PC-9 (cell line): Measurements from ENCODE around the gene BFSP1. TPM values are rescaled to one million over a fixed set of nuclear protein-coding genes. Genes with fewer than 3 reads are reported as not detected.

Experiments
- BruUV-seq: library from RNA; stranded (reverse); fragments of 400-500 nt; replicated peaks from 2 replicates; lab custom pipeline; 2021; lab: Mats Ljungman, UMichigan
- CTCF ChIA-PET: fragments of 300-600 bp; sonication (Branson Sonifier 250); formaldehyde crosslinking; loops from one replicate; lab custom pipeline; 2022; ENCODE audit warnings: antibody characterized with exemption; lab: Charles Lee
- POLR2A ChIA-PET: fragments of 300-600 bp; sonication (Branson Sonifier 250); formaldehyde crosslinking; loops from one replicate; lab custom pipeline; 2022; ENCODE audit warnings: antibody characterized with exemption; ENCODE audit not compliant: unreplicated experiment; lab: Charles Lee
- DNase-seq, 2 experiments: peaks; one replicate each; pipeline versions ENCODE4 v3.0.0 to v3.0.0-alpha.2; 2015 to 2022; ENCODE audit warnings: mixed read lengths in 1 of 2
- H2AFZ ChIP-seq: fragments of 200-600 bp; sonication (generic); 2 replicates; pipeline ENCODE4 v1.8.1; 2017; ENCODE audit warnings: antibody characterized with exemption
- H3F3A ChIP-seq: fragments of 200-600 bp; sonication (generic); 2 replicates; pipeline ENCODE4 v1.8.1; 2017; ENCODE audit warnings: antibody characterized with exemption, mild to moderate bottlenecking, low read depth; ENCODE audit not compliant: insufficient read depth
- H3K27ac ChIP-seq: fragments of 200-600 bp; sonication (generic); 2 replicates; pipeline ENCODE4 v1.6.1; 2016; ENCODE audit warnings: mixed run types
- H3K27me3 ChIP-seq: fragments of 200-600 bp; sonication (generic); 2 replicates; pipeline ENCODE4 v1.6.1; 2016; ENCODE audit warnings: low read depth, mixed run types; ENCODE audit not compliant: insufficient read depth
- H3K36me3 ChIP-seq: fragments of 200-600 bp; sonication (generic); 2 replicates; pipeline ENCODE4 v1.6.1; 2016; ENCODE audit warnings: low read depth, mixed run types
- H3K4me1 ChIP-seq: fragments of 200-600 bp; sonication (generic); replicated peaks from 2 replicates; pipeline ENCODE4 v1.6.1; 2016; ENCODE audit warnings: mixed run types; ENCODE audit not compliant: insufficient read depth
- H3K4me2 ChIP-seq: fragments of 200-600 bp; sonication (generic); 2 replicates; pipeline ENCODE4 v1.6.1; 2017; ENCODE audit warnings: mixed run types
- H3K4me3 ChIP-seq: fragments of 200-600 bp; sonication (generic); 2 replicates; pipeline ENCODE4 v1.6.1; 2016; ENCODE audit warnings: mixed run types
- H3K79me2 ChIP-seq: fragments of 200-600 bp; sonication (generic); 2 replicates; pipeline ENCODE4 v1.6.1; 2017; ENCODE audit warnings: low read depth, mixed run types
- H3K9me2 ChIP-seq: fragments of 200-600 bp; sonication (generic); 2 replicates; pipeline ENCODE4 v1.8.1; 2017; ENCODE audit warnings: mild to moderate bottlenecking; ENCODE audit not compliant: insufficient read depth
- H3K9me3 ChIP-seq: fragments of 200-600 bp; sonication (generic); 2 replicates; pipeline ENCODE4 v1.8.1; 2016; ENCODE audit warnings: low read depth; ENCODE audit not compliant: insufficient read depth
- H4K20me1 ChIP-seq: fragments of 200-600 bp; sonication (generic); 2 replicates; pipeline ENCODE4 v1.8.1; 2017; ENCODE audit not compliant: insufficient read depth
- EZH2 ChIP-seq: fragments of 200-600 bp; sonication (generic); IDR thresholded peaks from 2 replicates; pipeline ENCODE4 v1.8.0; 2017; ENCODE audit warnings: antibody characterized with exemption, low read depth
- intact Hi-C: fragments of 100-400 bp; cut with micrococcal nuclease; formaldehyde crosslinking; loops from one replicate; pipeline ENCODE4 v1.10.0; 2022; ENCODE audit not compliant: unreplicated experiment
- total RNA-seq: library from RNA; stranded (reverse); gene quantifications from 2 replicates; pipeline ENCODE4 v1.2.3, GENCODE V29; 2021
- TF ChIP-seq, protein P1 (sequence below): fragments of 200-600 bp; sonication (generic); conservative IDR thresholded peaks from 2 replicates; pipeline ENCODE4 v1.6.1; 2017; ENCODE audit warnings: mixed run types, antibody characterized with exemption, mild to moderate bottlenecking, moderate library complexity

The BFSP1 gene
- total RNA-seq, 1 experiment from 2014 or later: 13.8 TPM

DNA sequence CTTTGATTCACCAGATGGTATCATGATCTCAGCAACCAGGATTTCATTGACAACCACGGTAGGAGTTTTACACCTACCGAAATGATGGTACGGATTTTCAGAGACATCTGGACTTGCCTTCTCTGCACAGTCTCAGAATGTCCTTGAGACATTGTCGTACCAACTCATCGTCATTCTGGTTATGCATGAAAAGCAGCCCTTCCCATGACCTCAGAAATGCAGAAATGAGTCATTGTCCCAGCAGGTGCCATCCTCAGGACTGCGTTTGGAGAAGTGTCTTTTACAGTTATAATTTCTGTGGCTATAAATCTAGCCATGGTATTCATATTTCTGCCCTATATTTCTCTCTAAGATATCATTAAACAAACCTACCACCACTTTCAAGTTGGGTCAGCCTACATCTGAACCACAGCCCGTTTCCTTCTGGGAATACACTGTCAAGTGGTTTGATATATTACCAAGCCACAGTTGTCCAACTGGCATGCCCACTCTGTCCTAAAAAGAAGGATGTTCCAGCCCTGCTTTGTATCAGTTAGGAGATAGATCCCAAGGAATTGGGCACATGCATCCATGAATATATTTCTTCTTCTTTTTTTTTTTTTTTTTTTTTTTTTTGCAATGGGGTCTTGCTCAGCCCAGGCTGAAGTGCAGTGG is 7.5 kb upstream of the BFSP1 start:
- H3K9me2 ChIP-seq: no peaks in the 10 kb centered on the region
- no peaks in the 10 kb centered on the region for H3K27me3 ChIP-seq
- intact Hi-C loops: loop anchor here (1.0 to 5.0 kb wide), 2 partner anchors 19 to 144 kb away; partner anchors contain the start of gene RRBP1
- no peak for TF ChIP-seq EZH2
- TF ChIP-seq, protein P1, sequence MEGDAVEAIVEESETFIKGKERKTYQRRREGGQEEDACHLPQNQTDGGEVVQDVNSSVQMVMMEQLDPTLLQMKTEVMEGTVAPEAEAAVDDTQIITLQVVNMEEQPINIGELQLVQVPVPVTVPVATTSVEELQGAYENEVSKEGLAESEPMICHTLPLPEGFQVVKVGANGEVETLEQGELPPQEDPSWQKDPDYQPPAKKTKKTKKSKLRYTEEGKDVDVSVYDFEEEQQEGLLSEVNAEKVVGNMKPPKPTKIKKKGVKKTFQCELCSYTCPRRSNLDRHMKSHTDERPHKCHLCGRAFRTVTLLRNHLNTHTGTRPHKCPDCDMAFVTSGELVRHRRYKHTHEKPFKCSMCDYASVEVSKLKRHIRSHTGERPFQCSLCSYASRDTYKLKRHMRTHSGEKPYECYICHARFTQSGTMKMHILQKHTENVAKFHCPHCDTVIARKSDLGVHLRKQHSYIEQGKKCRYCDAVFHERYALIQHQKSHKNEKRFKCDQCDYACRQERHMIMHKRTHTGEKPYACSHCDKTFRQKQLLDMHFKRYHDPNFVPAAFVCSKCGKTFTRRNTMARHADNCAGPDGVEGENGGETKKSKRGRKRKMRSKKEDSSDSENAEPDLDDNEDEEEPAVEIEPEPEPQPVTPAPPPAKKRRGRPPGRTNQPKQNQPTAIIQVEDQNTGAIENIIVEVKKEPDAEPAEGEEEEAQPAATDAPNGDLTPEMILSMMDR: no peak
- ChIA-PET POLR2A (no interaction called here), CTCF (no interaction called here)
- peaks cover 25% of the 10 kb centered on the region for H3F3A ChIP-seq
- H3K4me1 ChIP-seq: peaks cover 49% of the 10 kb centered on the region
- H3K4me3 ChIP-seq: no peak overlapping the region
- no peaks in the 10 kb centered on the region; the same call in 1 of the 2 replicates for H3K79me2 ChIP-seq
- no peaks in the 10 kb centered on the region for H3K9me3 ChIP-seq
- H3K27ac ChIP-seq: peak overlapping the region; percentile 21; the same call in 1 of the 2 replicates
- peak overlapping the region; percentile 66 for H3K4me2 ChIP-seq
- H4K20me1 ChIP-seq: no peaks in the 10 kb centered on the region
- no peaks in the 10 kb centered on the region for H3K36me3 ChIP-seq
- no TSS peak for BruUV-seq
- H2AFZ ChIP-seq: no peak overlapping the region
- DNase-seq: peak; percentile 38 to 78

GRCh38 chr20:17537959-17538358 is 6.8 kb upstream of the BFSP1 start:
- POLR2A ChIA-PET: no interaction called here
- CTCF ChIA-PET: interaction anchor here (1.4 kb wide), 1 partner anchor 19 kb away, joined by 4 read pairs; no protein-coding TSS in a partner anchor

DNA sequence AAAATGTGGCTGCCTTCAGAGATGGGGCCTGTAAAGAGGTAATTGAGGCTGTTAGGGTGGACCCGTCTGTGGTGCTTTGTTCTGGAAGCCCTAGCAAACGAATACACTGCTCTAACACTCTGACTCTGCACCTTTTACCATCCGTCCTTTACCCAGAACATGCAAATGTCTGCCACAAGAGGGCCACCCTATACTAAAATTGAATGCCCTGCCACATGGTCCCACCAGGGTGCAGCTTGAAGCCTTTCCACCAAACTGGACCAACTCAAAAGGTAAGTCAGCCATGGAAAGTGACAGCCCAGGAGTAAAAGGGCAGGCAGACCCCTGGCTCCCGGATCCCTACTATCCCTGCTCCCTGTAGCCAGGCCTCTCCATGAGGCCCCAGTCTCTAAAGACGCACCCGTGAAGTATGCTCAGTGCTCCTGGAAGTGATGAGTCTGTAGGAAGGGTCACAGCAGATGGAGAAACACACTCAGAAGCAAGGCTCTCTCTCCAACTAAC is 5.8 kb upstream of the BFSP1 start:
- no TSS peak for BruUV-seq
- peaks cover 38% of the 10 kb centered on the region for H3K4me1 ChIP-seq
- H2AFZ ChIP-seq: no peak overlapping the region
- no peaks in the 10 kb centered on the region for H3K27me3 ChIP-seq
- no peak for TF ChIP-seq EZH2
- TF ChIP-seq, protein P1: peak; percentile 93
- 0 out of 2 replicates have a peak overlapping the region, but pooled peaks have one; percentile 27 for H3K4me2 ChIP-seq
- H3K36me3 ChIP-seq: no peaks in the 10 kb centered on the region
- peaks cover 12% of the 10 kb centered on the region for H3F3A ChIP-seq
- peak; percentile 61 to 74 for DNase-seq
- no peak overlapping the region for H3K27ac ChIP-seq
- H3K79me2 ChIP-seq: no peaks in the 10 kb centered on the region; the same call in 1 of the 2 replicates
- CTCF ChIA-PET: interaction anchor here (0.6 to 1.4 kb wide), 4 partner anchors 20 to 401 kb away, joined by 3 to 4 read pairs (median 4); no protein-coding TSS in a partner anchor
- intact Hi-C loops: loop anchor here (1.0 to 5.0 kb wide), 6 partner anchors 32 to 361 kb away; partner anchors contain the start of gene RRBP1
- POLR2A ChIA-PET: interaction anchor here (0.6 to 1.0 kb wide), 3 partner anchors 33 to 41 kb away, joined by 3 to 5 read pairs (median 3); partner anchors contain the start of gene DSTN
- H3K9me3 ChIP-seq: no peaks in the 10 kb centered on the region
- H4K20me1 ChIP-seq: no peaks in the 10 kb centered on the region
- no peaks in the 10 kb centered on the region for H3K9me2 ChIP-seq
- no peak overlapping the region for H3K4me3 ChIP-seq

More at GRCh38 chr20:17537959-17538358, 6.8 kb upstream of the BFSP1 start:
- Histone ChIP-seq H3K4me3 (no peak overlapping the region), H3K9me3 (no peaks in the 10 kb centered on the region), H3K27me3 (no peaks in the 10 kb centered on the region), H3K27ac (no peak overlapping the region), H3K79me2 (no peaks in the 10 kb centered on the region; the same call in 1 of the 2 replicates), H2AFZ (no peak overlapping the region), H3F3A (peaks cover 21% of the 10 kb centered on the region), H3K36me3 (no peaks in the 10 kb centered on the region), H3K4me2 (no peak overlapping the region), H4K20me1 (no peaks in the 10 kb centered on the region), H3K4me1 (peaks cover 45% of the 10 kb centered on the region), H3K9me2 (no peaks in the 10 kb centered on the region)
- intact Hi-C loops: loop anchor here (1.0 to 5.0 kb wide), 7 partner anchors 19 to 360 kb away; partner anchors contain the start of gene RRBP1
- no TSS peak for BruUV-seq
- DNase-seq: no peak
- TF ChIP-seq, protein P1: no peak
- TF ChIP-seq EZH2: no peak
